Measurements from ENCODE around the gene GNB1L. TPM values are rescaled to one million over a fixed set of nuclear protein-coding genes. Genes with fewer than 3 reads are reported as not detected.

GNB1L gene
- total RNA-seq, 1 donor from 2014 or later = 11.5 TPM

GRCh38 chr22:19815093-19815822 lies 39.4 kb downstream of the GNB1L start:
- no peak for TF ChIP-seq CTCF (conservative IDR thresholded peaks at IDR 0.05; ENCODE audit: low read depth, low read length)
- DNase-seq (ENCODE audit: low read depth) = no peak
- H3K4me3 ChIP-seq (ENCODE audit: low read depth, low read length) = no peak overlapping the region

- TF ChIP-seq CTCF (conservative IDR thresholded peaks at IDR 0.05; ENCODE audit: low read depth, low read length) = no peak
- no peak overlapping the region for H3K4me3 ChIP-seq (ENCODE audit: low read depth, low read length)
- DNase-seq (ENCODE audit: low read depth) = no peak
These were observed 40.2 kb downstream of the GNB1L start for GRCh38 chr22:19814428-19814827.

- TF ChIP-seq CTCF (conservative IDR thresholded peaks at IDR 0.05; ENCODE audit: low read depth, low read length) = no peak
- H3K4me3 ChIP-seq (ENCODE audit: low read depth, low read length) = no peak overlapping the region
- DNase-seq (ENCODE audit: low read depth) = no peak
These were observed 41.8 kb downstream of the GNB1L start for GRCh38 chr22:19812910-19813309.

- H3K4me3 ChIP-seq (ENCODE audit: low read depth, low read length) = no peak overlapping the region
- DNase-seq (ENCODE audit: low read depth) = no peak
- TF ChIP-seq CTCF (conservative IDR thresholded peaks at IDR 0.05; ENCODE audit: low read depth, low read length) = no peak
These were observed 42.6 kb downstream of the GNB1L start for GRCh38 chr22:19811811-19812771.

- H3K4me3 ChIP-seq (ENCODE audit: low read depth, low read length) = no peak overlapping the region
- no peak for TF ChIP-seq CTCF (conservative IDR thresholded peaks at IDR 0.05; ENCODE audit: low read depth, low read length)
- DNase-seq (ENCODE audit: low read depth) = no peak
These were observed 43.5 kb downstream of the GNB1L start for GRCh38 chr22:19811211-19811621.

GRCh38 chr22:19810381-19811201 lies 44.1 kb downstream of the GNB1L start:
- TF ChIP-seq CTCF (conservative IDR thresholded peaks at IDR 0.05; ENCODE audit: low read depth, low read length) = no peak
- DNase-seq (ENCODE audit: low read depth) = no peak
- H3K4me3 ChIP-seq (ENCODE audit: low read depth, low read length) = no peak overlapping the region
